HG03342 (cell line): ENCODE data around the gene TOR3A.
A peak's percentile ranks its signal among the peaks of the same experiment; 100 is the strongest.
"Not testable (repeated sequence)": the region's sequence is repeated elsewhere in the genome, so short reads cannot be mapped to it uniquely, and the experiment has no call there.

Experiments used
- ATAC-seq: cut with Tn5 transposase; IDR thresholded peaks from one replicate; pipeline ENCODE4 v1.9.1; 2021; ENCODE audit warnings: mild to moderate bottlenecking, moderate library complexity; ENCODE audit not compliant: unreplicated experiment

TOR3A gene

DNA sequence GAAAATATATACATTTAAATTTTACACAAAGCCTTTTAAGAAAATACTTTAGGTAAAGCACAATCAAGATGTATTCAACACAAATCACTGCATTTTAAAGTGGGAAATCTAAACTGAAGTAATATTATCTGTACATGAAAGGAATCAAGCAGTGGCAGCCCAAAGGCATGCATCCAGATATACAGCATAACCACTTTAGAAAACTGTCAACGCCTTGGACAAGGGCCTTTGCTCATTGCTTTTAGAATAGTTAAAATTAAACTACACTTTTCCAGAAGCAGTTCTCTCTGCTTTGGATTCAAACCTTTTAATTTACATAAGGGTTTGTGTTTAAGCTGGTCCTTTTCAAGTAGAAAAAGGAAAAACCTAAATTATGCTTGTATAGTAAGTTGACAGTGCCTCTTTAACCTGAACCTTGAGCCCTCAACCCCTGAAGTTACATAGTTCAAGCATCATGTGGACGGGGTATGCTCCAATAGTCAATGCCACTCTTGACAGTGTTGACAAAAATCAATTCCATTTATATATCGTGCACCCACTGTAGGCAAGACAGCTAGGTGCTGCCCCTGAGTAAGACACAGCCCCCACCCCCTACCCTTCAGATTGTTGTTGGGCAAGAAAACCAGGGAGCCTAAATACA, 22.9 kb downstream of the TOR3A start:
- ATAC-seq = no peak

DNA sequence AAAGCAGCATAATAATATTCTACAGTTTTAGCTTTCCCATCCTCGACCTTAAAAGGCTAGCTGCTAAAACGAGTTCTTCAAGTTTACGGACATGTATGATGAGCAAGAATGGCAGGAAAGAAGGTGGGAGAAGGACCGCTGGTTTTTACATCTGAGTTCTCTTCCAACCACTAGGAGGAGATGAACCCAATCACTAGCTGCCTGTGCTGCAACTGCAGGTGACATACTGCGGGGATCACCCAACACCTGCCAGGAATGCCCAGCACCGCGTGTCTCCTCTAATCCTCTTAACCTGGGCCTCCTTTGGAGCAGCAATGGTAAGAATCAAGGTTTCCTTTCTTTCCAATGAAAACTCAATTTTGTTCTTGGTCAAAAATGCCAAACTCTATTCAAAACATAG, 23.5 kb downstream of the TOR3A start:
- ATAC-seq = no peak

DNA sequence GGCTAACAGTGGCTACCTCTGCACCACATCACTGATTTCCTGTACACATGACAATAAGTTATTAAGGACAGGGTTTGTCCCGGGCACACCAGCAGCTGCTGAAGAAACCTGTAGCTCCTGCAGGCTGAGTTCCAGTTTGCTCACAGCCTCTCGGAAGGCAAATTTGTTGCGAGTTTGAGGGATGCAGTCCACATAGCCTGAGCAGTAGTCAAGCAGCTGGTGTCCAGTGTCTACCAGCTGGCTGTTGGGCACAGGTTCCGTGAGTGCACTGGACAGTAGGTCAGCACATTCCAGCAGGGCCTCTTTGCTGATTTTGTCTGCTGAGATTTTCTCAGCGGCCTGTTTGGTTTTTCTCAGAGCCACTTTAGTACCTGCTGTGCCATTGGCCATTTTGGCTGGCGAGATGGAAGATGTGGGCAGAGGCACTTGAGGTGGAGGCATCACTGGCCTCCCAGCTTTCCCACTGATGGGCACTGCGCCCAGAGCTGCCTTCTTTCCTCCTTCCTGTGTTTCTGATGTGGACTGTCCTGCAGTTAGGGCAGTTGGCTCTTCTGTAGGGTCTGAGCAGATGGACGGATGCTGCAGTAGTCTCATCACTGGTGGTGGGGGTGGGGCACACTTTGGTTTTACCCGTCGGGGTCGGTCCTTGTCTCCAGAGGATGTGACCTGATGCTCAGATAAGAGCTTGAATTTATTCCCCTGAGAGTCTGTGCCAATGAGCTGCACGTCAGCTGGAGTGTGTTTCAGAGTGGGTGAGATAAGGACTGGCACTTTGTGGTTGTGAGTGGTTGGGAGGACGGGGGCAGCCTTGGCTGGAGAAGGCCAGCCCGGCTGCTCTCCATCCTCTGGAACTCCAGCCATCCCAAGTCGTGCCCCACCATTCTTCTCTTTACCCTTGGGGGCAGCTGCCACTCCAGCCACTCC, 26.1 kb downstream of the TOR3A start:
- no peak for ATAC-seq

DNA sequence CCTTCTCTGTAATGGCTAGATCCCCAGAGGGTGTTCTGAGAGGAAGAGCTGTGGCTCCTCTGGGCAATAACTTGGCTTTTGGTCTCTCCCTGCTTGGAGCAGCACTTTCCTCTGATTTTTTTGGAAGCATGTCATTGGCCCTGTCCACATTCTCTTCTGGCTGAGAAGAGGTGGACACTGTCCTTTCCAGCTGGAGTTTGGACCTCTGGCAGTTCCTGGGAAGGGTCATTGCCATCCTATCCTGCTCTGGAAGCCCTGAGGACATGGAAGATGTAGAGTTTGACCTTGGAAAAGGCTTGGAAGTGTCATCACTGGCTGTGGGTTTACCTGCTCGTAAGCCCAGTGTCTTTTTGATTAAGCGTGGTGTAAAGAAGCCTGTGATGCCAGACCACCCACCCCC, 26.8 kb downstream of the TOR3A start:
- ATAC-seq = no peak

DNA sequence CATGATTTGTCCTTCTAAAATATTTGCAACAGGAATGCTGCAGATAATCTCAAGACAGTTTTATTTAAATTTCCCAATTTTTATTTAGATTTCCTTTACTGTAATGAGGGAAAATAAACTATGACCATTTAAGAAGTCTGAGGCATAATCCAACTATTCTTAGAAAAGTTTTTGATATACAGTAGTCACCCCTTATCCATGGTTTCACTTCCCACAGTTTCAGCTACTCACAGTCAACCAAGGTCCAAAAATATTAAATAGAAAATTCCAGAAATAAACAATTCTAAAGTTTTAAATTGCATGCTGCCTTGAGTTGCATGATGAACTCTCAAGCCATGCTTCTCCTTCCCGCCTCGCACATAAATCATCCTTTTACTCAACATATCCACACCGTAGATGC, 33.3 kb downstream of the TOR3A start:
- no peak for ATAC-seq

DNA sequence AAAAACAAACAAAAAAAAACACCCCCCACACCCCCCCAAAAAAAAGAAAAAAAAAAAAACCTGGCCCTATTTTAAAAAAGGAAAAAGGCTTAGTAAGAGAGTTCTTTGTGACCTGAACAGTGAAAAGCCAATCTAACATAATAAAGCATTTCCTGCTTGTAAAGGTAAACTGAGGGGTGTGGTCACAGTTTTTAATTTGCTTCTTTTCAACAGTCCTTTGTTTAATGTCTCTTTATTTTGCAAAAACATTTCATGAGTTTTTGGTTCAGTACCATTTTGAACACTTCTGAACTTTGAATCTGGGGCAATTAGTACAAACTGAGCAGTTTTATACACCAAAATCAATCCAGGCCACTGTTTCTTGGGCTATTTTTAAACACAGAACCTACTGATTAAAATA, 37.6 kb downstream of the TOR3A start:
- ATAC-seq = no peak

DNA sequence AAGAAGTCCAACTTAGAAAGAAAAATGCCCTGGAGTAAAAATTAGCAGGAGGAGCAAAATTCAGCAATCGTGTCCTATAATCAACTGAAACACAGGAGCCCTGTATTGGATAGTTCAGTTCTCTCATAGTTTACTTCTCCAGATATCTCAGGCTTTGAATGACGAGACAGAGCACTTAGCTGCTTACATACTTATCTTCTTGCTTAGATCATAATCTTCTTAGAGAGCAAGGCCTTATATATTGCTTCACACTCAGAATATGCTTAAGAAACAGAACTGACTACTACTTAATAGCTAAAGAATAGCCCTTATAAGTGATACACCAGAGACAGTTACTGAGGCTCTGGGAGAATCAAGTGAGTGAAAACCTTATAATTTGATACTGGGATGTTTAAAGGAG, 38.9 kb downstream of the TOR3A start:
- no peak for ATAC-seq

DNA sequence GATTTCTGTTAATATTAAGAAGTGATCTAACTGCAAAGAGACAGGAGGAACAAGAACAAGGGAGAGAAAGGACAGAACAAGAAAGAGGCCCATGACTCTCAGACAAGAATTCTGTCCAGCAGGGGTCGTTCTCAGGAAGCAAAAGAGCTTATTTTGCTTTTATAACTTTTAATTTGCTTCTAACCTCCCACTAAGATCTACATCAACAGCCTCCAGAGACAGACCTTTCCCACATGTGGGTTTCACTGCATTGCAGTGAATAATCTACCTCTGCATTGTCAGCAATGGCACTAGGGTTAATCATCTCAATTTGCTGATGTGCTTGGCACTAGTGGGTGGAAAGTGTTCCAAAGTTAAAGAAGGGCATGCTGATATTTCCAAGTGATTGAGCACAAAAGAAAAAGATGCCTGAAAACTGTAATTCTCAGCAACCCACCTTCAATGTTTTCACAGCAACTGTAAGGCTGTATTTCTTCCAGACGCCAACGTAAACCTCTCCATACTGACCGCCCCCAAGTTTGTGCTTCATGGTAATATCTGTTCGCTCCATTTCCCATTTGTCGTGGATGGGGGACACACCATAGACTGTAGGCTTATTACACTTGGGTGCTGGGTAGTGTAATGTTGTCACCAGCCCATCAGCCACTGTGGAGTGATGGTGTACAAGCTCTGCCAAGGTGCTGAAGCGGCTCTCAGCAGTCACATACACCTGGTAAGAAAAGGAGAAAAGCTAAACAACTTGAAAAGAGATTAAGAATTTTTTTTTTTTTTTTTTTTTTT, 39.5 kb downstream of the TOR3A start:
- no peak for ATAC-seq

DNA sequence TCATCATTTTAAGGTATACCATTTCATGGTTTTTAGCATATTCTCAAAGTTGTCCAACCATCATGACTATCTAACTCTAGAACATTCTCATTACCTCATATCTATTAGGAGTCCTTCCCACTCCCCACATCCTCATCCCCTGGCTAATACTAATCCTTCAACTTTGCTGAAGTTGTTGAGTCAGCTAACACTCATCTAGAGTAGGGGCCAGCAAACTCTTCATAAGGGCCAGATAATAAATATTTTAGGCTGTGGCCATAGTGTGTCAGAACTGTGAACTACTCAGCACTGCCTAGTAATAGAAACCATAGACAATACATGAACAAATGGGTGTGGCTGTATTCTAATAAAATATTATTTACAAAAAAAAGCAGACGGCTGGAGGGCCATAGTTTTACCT, 43.0 kb downstream of the TOR3A start:
- ATAC-seq = no peak

DNA sequence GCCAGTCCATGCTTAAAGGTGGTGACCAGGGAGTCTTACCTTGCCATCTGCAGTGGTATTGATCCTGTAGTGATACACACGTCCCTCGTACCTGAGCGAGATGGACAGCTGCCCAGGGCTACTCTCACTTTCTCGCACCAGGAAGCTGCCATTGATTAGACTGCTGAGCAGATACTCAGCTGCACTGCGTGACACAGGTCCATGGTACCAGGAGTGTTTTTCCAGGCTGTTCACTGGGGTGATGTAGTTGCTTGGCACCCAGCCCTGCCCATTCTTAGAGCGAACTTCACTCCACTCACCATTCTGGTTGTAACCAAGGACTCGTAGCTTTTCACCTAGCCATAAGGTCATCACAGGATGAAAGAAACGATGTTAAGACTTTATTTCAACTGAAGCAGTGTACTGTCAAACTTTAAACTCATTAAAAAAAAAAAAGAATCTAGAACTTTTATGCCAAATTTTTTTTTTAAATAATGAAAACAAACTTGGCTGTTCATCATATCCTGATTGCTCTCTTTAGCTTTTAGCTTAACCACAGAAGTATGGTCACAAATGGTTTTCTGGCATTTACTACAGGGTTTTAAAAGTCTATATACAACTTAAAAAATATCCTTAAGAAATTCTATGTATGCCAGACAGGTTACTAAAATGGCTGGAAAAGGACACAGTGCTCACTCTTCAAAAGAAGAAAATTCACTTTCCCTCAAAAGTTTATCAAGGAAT, 44.6 kb downstream of the TOR3A start:
- ATAC-seq = no peak

DNA sequence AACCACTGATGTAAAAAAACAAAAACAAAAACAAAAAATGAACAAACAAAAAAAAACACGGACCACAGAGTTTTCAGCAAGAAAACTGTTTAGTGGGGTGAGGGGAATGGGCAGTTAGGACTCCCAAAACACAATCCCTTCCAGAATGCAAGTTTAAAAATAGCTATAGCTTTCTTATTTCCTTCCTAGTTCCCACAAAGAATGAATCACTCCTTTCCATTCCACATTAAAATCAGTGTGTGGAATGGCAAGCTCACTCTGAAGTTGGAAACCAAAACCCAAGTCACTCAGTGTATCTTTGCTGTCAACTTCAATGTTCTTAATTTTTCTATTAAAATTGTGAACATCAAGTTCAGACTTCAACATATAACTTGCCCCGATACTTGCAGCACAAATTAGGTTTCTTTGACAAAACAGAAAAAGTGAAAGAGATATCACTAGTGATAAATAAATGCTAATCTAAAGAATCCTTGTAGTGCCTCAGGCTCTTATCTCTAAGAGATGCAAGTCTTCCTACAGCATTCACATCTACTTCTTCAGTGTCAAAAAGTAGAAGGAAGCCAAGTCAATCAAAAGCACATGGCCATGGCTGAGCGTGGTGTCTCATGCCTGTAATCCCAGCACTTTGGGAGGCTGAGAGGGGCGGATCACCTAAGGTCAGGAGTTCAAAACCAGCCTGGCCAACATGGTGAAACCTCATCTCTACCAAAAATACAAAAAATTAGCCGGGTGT, 45.5 kb downstream of the TOR3A start:
- no peak for ATAC-seq

DNA sequence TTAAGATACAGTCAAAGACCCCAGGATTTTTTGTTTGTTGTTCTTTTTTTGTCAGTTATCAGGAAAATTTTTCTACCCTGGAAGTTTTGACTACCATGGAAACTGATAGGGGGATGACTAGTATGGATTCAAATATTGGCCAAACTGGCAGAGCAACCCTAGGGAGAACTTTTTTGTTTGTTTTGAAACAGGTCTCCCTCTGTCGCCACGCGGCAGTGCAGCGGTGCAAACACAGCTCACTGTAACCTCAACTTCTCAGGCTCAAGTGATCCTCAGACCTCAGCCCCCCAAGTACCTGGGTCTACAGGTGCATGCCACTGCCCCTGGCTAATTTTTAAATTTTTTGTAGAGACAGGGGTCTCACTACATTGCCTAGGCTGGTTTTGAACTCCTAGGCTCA, 46.6 kb downstream of the TOR3A start:
- no peak for ATAC-seq

DNA sequence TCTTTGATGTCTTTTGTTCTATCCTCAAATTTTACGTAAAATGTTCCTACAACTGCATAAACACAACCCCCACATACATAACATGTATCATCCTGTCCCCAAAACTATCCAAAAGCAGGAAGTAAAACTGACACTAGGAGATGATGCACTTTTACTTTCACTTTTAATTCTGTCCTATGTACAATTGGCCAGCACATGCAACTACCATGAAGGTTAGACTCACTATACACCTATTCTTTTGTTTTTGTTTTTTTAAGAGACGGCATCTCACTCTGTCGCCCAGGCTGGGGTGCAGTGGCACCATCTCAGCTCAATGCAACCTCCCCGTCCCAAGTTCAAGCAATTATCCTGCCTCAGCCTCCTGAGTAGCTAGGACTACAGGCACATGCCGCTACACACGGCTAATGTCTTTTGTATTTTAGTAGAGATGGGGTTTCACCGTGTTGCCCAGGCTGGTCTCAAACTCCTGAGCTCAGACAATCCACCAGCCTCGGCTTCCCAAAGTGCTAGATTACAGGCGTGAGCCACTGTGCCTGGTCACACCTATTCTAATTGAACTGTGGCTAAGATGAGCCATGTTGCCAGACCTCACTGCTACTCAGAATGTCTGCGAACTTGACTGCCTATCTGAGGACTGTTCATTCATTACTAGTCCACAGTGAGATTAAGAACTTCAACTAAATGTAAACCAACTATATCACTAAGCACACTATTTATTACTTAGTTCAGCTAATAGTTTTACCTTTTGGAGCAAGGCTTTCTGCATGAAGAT, 48.0 kb downstream of the TOR3A start:
- ATAC-seq = peak; percentile 97

DNA sequence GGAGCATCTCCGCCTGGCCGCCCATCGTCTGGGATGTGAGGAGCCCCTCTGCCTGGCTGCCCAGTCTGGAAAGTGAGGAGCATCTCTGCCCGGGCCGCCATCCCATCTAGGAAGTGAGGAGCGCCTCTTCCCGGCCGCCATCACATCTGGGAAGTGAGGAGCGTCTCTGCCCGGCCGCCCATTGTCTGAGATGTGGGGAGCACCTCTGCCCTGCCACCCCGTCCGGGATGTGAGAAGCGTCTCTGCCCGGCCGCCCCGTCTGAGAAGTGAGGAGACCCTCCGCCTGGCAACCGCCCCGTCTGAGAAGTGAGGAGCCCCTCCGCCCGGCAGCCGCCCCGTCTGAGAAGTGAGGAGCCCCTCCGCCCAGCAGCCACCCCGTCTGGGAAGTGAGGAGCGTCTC, 53.3 kb downstream of the TOR3A start:
- ATAC-seq = not testable (repeated sequence)

DNA sequence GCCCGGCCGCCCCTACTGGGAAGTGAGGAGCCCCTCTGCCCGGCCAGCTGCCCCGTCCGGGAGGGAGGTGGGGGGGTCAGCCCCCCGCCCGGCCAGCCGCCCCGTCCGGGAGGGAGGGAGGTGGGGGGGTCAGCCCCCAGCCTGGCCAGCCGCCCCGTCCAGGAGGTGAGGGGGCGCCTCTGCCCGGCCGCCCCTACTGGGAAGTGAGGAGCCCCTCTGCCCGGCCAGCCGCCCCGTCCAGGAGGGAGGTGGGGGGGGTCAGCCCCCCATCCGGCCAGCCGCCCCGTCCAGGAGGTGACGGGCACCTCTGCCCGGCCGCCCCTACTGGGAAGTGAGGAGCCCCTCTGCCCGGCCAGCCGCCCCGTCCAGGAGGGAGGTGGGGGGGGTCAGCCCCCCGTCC, 53.8 kb downstream of the TOR3A start:
- ATAC-seq = not testable (repeated sequence)

DNA sequence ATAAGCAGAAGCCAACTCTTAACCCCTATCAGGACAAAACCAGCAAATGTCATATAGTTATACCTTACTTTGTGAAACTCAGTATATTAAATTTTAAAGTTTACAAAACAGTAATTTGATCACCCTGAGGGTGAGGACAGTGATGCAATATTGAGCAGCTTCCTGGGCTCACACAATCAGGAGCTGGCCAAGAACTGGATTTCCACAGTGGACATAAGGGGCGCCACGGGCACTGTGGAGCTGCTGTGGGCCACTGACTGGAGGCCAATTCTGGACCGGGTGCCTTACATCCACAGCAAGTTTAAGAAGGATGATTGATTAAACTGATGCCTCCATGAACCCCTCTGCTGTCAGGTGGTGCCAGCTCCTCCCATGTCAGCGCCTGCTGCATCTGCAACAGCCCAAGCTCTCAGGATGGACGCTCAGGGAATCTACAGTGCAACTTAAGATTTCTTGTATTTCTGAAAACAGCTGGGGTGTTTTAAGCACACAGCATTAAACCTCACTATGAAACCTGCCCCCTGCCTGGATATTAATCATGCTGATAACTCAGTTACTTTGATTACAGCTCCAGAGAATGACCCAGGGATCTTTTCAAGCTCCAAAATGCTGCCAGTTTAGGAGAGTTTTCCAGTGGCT, 55.9 kb downstream of the TOR3A start:
- ATAC-seq = no peak

DNA sequence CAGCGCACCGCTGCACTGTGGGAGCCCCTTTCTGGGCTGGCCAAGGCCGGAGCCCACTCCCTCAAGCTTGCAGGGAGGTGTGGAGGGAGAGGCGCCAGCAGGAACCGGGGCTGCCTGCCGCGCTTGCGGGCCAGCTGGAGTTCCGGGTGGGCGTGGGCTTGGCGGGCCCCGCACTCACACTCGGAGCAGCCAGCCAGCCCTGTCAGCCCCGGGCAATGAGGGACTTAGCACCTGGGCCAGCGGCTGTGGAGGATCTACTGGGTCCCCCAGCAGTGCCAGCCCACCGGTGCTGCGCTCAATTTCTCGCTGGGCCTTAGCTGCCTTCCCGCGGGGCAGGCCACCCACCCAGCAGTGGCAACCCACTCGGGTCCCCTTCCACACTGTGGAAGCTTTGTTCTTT, 56.9 kb downstream of the TOR3A start:
- not testable (repeated sequence) for ATAC-seq

DNA sequence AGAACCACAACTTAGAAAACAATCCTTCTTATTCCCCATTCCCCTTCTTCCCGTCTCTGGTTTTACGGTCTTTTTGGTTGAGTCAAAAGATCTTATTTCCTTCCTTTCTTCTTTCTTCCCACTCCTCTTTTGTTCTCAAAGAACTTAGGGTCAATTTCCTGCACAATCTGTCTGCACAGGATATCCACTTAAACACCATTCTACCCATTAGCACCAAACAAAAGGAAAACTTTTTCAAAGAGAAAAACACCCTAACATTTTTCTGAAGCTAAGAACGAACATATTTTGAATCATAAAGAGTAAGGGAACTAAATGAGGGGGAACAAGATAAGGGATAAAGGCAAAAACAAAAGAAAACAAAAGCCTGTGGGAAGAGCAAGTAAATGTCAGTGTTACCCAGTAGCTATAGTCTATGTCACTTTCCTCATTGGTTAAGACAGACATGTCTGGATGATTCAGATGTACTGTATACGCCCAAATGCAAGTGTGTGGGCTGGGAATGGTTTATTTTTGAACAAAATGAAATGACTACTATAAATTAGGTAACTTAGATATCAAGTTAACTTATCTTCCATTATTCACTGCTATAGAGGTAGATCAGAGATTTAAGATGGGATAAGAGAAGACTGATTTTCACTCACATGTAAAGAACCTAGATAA, 59.9 kb downstream of the TOR3A start:
- no peak for ATAC-seq

DNA sequence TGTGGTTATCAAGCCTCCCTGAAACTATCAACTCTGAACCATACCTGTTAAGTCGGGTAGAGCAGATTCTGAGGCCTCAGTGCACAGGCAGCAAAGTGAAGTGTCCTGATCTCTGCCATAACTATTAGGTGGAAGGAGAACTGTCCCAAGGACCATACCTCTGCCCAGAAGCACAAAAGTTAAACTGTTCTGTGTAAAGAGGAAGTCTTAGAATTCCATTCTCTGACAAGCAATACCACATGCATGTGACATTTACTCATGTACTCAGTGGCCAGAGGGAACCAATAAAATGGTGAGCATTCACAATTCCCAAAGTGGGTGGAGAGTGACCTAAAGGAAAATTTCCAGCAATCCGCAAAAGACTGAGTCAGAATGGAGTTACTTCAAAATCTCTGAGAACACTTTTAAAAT, 61.0 kb downstream of the TOR3A start:
- no peak for ATAC-seq
